ENCODE results near the gene ANK2.

GRCh38 chr4:113382704-113383103 lies 333.3 kb downstream of the ANK2 start:
- TF ChIP-seq EZH2phosphoT487 (IDR thresholded peaks at IDR 0.05; ENCODE audit: insufficient read depth, low read depth) (no peak), EZH2 (IDR thresholded peaks at IDR 0.05; ENCODE audit: insufficient read depth, poor library complexity, severe bottlenecking) (no peak)

Data from GM23248 (cell line).